ENCODE measurements around the gene SLFN12. TPM values are rescaled to one million over a fixed set of nuclear protein-coding genes. Genes with fewer than 3 reads are reported as not detected.

The SLFN12 gene
- total and polyA plus RNA-seq, 2 donors: 3.4 to 9.7 TPM

DNA sequence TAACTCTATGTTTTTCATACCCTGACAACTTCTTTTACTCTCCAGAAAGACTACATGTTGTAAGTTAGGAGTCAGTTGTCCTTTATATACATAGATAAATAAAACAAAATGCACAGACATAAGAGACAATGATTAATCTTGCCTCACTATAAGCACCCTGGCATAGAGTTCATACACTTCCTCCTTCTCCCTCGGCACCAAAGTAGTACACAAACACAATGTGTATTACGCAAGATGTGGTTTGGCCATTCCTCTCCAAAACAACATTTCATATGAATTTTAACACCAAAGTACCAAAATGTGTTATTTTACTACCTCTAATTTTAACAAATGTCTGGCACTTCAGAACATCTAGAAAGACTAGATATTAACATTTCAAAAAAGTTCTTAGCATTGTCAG lies 41.6 kb downstream of the SLFN12 start:
- H3K9me3 ChIP-seq (ENCODE audit: control insufficient read depth in 2 of 2, insufficient read depth in 1 of 2, low read length in 1 of 2): no peaks in the 10 kb centered on the region
- 56% methylated on average over 2 of the region's 2 CpGs for WGBS
- H3K27ac ChIP-seq (ENCODE audit: low read depth in 1 of 2, low read length in 1 of 2): no peak overlapping the region
- no peaks in the 10 kb centered on the region for H3K36me3 ChIP-seq (ENCODE audit: control insufficient read depth in 2 of 2, insufficient read depth in 2 of 2, low read length in 1 of 2)
- no peak for DNase-seq (ENCODE audit: low read depth in 6 of 9, low spot score in 9 of 9)
- H3K4me3 ChIP-seq (ENCODE audit: low read length in 2 of 2): no peak overlapping the region
- no peaks in the 10 kb centered on the region for H3K4me1 ChIP-seq (ENCODE audit: control insufficient read depth in 2 of 2, insufficient read depth in 2 of 2, low read length in 2 of 2)
- H3K27me3 ChIP-seq (ENCODE audit: control insufficient read depth in 2 of 2, insufficient read depth in 1 of 2, low read length in 1 of 2): no peaks in the 10 kb centered on the region

GRCh38 chr17:35390156-35390555 lies 42.1 kb downstream of the SLFN12 start:
- DNase-seq (ENCODE audit: low read depth in 6 of 9, low spot score in 9 of 9): no peak
- Histone ChIP-seq H3K27me3 (ENCODE audit: control insufficient read depth in 2 of 2, insufficient read depth in 1 of 2, low read length in 1 of 2) (no peaks in the 10 kb centered on the region), H3K9me3 (ENCODE audit: control insufficient read depth in 2 of 2, insufficient read depth in 1 of 2, low read length in 1 of 2) (no peaks in the 10 kb centered on the region), H3K4me3 (ENCODE audit: low read length in 2 of 2) (no peak overlapping the region), H3K4me1 (ENCODE audit: control insufficient read depth in 2 of 2, insufficient read depth in 2 of 2, low read length in 2 of 2) (no peaks in the 10 kb centered on the region), H3K27ac (ENCODE audit: low read depth in 1 of 2, low read length in 1 of 2) (no peak overlapping the region), H3K36me3 (ENCODE audit: control insufficient read depth in 2 of 2, insufficient read depth in 2 of 2, low read length in 1 of 2) (no peaks in the 10 kb centered on the region)
- WGBS: 95% methylated on average over 2 of the region's 2 CpGs

- H3K27ac ChIP-seq (ENCODE audit: low read depth in 1 of 2, low read length in 1 of 2): no peak overlapping the region
- DNase-seq (ENCODE audit: low read depth in 6 of 9, low spot score in 9 of 9): no peak
- no peaks in the 10 kb centered on the region for H3K9me3 ChIP-seq (ENCODE audit: control insufficient read depth in 2 of 2, insufficient read depth in 1 of 2, low read length in 1 of 2)
- H3K36me3 ChIP-seq (ENCODE audit: control insufficient read depth in 2 of 2, insufficient read depth in 2 of 2, low read length in 1 of 2): no peaks in the 10 kb centered on the region
- no peaks in the 10 kb centered on the region for H3K27me3 ChIP-seq (ENCODE audit: control insufficient read depth in 2 of 2, insufficient read depth in 1 of 2, low read length in 1 of 2)
- no peak overlapping the region for H3K4me3 ChIP-seq (ENCODE audit: low read length in 2 of 2)
- H3K4me1 ChIP-seq (ENCODE audit: control insufficient read depth in 2 of 2, insufficient read depth in 2 of 2, low read length in 2 of 2): no peaks in the 10 kb centered on the region
These were observed 44.8 kb downstream of the SLFN12 start for GRCh38 chr17:35387496-35387895.

- H3K4me1 ChIP-seq (ENCODE audit: control insufficient read depth in 2 of 2, insufficient read depth in 2 of 2, low read length in 2 of 2): no peaks in the 10 kb centered on the region
- no peak overlapping the region for H3K27ac ChIP-seq (ENCODE audit: low read depth in 1 of 2, low read length in 1 of 2)
- WGBS: 97% methylated on average over 3 of the region's 3 CpGs
These were observed 54.6 kb downstream of the SLFN12 start for GRCh38 chr17:35377706-35378105.

GRCh38 chr17:35377068-35377467 lies 55.2 kb downstream of the SLFN12 start:
- no peaks in the 10 kb centered on the region for H3K4me1 ChIP-seq (ENCODE audit: control insufficient read depth in 2 of 2, insufficient read depth in 2 of 2, low read length in 2 of 2)
- peaks cover 0 to 10% of the 10 kb centered on the region in 2 donors for H3K27me3 ChIP-seq (ENCODE audit: control insufficient read depth in 2 of 2, insufficient read depth in 1 of 2, low read length in 1 of 2)
- H3K9me3 ChIP-seq (ENCODE audit: control insufficient read depth in 2 of 2, insufficient read depth in 1 of 2, low read length in 1 of 2): no peaks in the 10 kb centered on the region
- WGBS: 100% methylated on average over 2 of the region's 2 CpGs
- no peak for DNase-seq (ENCODE audit: low read depth in 6 of 9, low spot score in 9 of 9)
- H3K36me3 ChIP-seq (ENCODE audit: control insufficient read depth in 2 of 2, insufficient read depth in 2 of 2, low read length in 1 of 2): no peaks in the 10 kb centered on the region
- H3K4me3 ChIP-seq (ENCODE audit: low read length in 2 of 2): no peak overlapping the region
- no peak overlapping the region for H3K27ac ChIP-seq (ENCODE audit: low read depth in 1 of 2, low read length in 1 of 2)

More at GRCh38 chr17:35377706-35378105, 54.6 kb downstream of the SLFN12 start:
- no peak overlapping the region for H3K4me3 ChIP-seq (ENCODE audit: low read length in 2 of 2)
- H3K36me3 ChIP-seq (ENCODE audit: control insufficient read depth in 2 of 2, insufficient read depth in 2 of 2, low read length in 1 of 2): no peaks in the 10 kb centered on the region
- no peak for DNase-seq (ENCODE audit: low read depth in 6 of 9, low spot score in 9 of 9)
- H3K9me3 ChIP-seq (ENCODE audit: control insufficient read depth in 2 of 2, insufficient read depth in 1 of 2, low read length in 1 of 2): no peaks in the 10 kb centered on the region
- peaks cover 0 to 10% of the 10 kb centered on the region in 2 donors for H3K27me3 ChIP-seq (ENCODE audit: control insufficient read depth in 2 of 2, insufficient read depth in 1 of 2, low read length in 1 of 2)

DNA sequence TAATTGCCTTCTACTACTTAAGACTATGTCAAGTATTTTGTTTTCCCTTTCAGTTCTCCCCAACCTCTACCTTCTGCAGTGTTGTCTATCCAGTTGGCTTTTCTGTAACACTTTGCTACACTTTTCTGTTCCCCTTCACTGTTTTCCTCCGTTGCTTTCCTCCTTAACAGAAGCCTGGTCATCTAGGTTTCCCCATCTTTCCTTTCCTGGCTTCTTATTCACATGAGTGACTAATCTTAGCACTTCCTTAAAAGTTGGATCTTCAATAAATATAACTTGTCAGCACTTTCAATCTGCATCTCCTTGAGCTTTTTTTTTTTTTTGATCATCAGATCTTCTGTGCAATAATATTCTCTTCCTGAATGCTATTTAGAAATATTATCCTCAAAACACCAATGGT lies 56.1 kb downstream of the SLFN12 start:
- Histone ChIP-seq H3K36me3 (ENCODE audit: control insufficient read depth in 2 of 2, insufficient read depth in 2 of 2, low read length in 1 of 2) (no peaks in the 10 kb centered on the region), H3K9me3 (ENCODE audit: control insufficient read depth in 2 of 2, insufficient read depth in 1 of 2, low read length in 1 of 2) (no peaks in the 10 kb centered on the region), H3K4me3 (ENCODE audit: low read length in 2 of 2) (no peak overlapping the region), H3K4me1 (ENCODE audit: control insufficient read depth in 2 of 2, insufficient read depth in 2 of 2, low read length in 2 of 2) (no peaks in the 10 kb centered on the region), H3K27ac (ENCODE audit: low read depth in 1 of 2, low read length in 1 of 2) (no peak overlapping the region), H3K27me3 (ENCODE audit: control insufficient read depth in 2 of 2, insufficient read depth in 1 of 2, low read length in 1 of 2) (peaks cover 0 to 10% of the 10 kb centered on the region in 2 donors)
- WGBS: 37% methylated on average over 1 of the region's 1 CpG
- DNase-seq (ENCODE audit: low read depth in 6 of 9, low spot score in 9 of 9): no peak

DNA sequence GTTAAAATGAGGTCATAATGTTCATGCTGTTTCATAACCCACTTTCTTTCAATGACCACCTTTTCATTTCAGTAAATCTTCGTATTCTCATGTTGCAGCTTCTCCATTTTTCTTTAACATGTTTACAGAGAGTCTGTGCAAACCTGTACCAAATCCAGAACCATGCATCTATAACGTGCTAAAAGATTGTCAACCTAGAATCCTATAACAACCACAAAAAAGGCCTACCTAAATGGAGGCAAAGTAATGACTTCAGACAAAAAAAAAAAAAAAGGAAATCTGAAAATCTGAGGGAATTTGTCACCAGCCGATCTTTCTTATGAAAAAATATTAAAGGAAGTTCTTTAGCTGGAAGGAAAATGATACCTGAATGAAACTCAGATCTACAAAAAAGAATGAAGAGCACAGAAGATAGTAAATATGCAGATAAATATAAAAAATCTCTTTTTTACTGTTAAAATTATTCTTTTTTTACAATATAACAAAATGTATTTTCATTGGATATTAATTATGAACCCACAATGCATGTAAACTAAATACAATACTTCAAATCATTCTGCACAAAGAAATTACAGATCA lies 57.4 kb downstream of the SLFN12 start:
- Histone ChIP-seq H3K27me3 (ENCODE audit: control insufficient read depth in 2 of 2, insufficient read depth in 1 of 2, low read length in 1 of 2) (peaks cover 0 to 10% of the 10 kb centered on the region in 2 donors), H3K4me1 (ENCODE audit: control insufficient read depth in 2 of 2, insufficient read depth in 2 of 2, low read length in 2 of 2) (no peaks in the 10 kb centered on the region), H3K27ac (ENCODE audit: low read depth in 1 of 2, low read length in 1 of 2) (peak overlapping the region in 1 of 2 donors; percentile 81), H3K4me3 (ENCODE audit: low read length in 2 of 2) (peak overlapping the region; percentile 64 to 76), H3K36me3 (ENCODE audit: control insufficient read depth in 2 of 2, insufficient read depth in 2 of 2, low read length in 1 of 2) (no peaks in the 10 kb centered on the region), H3K9me3 (ENCODE audit: control insufficient read depth in 2 of 2, insufficient read depth in 1 of 2, low read length in 1 of 2) (no peaks in the 10 kb centered on the region)
- WGBS: 7% methylated on average over 3 of the region's 3 CpGs
- peak in 4 of 9 donors; percentile 26 to 47 (median 36) for DNase-seq (ENCODE audit: low read depth in 6 of 9, low spot score in 9 of 9)

DNA sequence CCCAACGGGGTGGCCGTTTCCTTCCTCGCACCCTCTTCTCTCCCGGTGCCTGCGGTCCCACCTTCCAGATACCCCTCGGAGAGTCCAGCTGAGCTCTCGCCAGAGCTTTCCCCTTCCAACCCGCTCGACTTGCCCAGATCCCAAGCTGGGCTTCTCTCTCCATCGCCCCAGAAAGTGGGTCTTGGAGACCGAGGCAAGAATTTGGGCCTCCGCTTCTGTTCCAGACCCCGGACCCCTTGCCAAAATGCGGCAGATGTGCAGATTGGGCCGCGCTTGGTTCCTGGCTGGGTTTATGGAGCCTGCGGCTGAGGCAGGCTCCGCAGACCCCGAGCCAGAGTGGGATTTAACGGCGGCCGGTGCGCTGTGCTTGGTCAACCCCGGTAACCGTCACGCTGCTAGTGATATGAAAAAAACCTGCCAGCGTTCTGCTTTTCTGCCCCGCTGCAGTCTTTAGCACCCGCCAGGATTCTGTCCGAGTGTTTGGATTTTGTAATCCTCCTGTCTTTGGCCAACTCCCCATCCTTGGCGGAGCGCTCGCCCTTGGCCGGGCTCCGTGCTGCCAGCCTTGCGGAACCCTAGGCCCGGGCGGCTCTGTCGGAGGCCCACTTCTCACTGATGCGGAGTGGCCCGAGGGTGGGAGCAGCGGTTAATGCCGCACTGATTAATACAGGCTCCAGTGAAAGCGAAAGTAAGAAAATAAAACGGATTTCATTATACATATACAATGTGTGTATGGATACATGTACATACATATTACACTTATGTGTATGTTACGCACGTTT lies 58.1 kb downstream of the SLFN12 start:
- H3K4me1 ChIP-seq (ENCODE audit: control insufficient read depth in 2 of 2, insufficient read depth in 2 of 2, low read length in 2 of 2): peaks cover 2% of the 10 kb centered on the region in 2 donors
- DNase-seq (ENCODE audit: low read depth in 6 of 9, low spot score in 9 of 9): peak in 6 of 9 donors; percentile 23 to 69 (median 42)
- H3K27ac ChIP-seq (ENCODE audit: low read depth in 1 of 2, low read length in 1 of 2): peak overlapping the region; percentile 79 to 81
- peaks cover 0 to 10% of the 10 kb centered on the region in 2 donors for H3K27me3 ChIP-seq (ENCODE audit: control insufficient read depth in 2 of 2, insufficient read depth in 1 of 2, low read length in 1 of 2)
- peak overlapping the region; percentile 64 to 76 for H3K4me3 ChIP-seq (ENCODE audit: low read length in 2 of 2)
- H3K9me3 ChIP-seq (ENCODE audit: control insufficient read depth in 2 of 2, insufficient read depth in 1 of 2, low read length in 1 of 2): no peaks in the 10 kb centered on the region
- WGBS: under 1% methylated on average over 47 of the region's 47 CpGs
- H3K36me3 ChIP-seq (ENCODE audit: control insufficient read depth in 2 of 2, insufficient read depth in 2 of 2, low read length in 1 of 2): no peaks in the 10 kb centered on the region

- Histone ChIP-seq H3K27me3 (ENCODE audit: control insufficient read depth in 2 of 2, insufficient read depth in 1 of 2, low read length in 1 of 2) (peaks cover 0 to 10% of the 10 kb centered on the region in 2 donors), H3K4me3 (ENCODE audit: low read length in 2 of 2) (peak within 1 kb of the TSS; percentile 64 to 76), H3K9me3 (ENCODE audit: control insufficient read depth in 2 of 2, insufficient read depth in 1 of 2, low read length in 1 of 2) (no peaks in the 10 kb centered on the region), H3K27ac (ENCODE audit: low read depth in 1 of 2, low read length in 1 of 2) (peak within 1 kb of the TSS; percentile 79 to 81), H3K36me3 (ENCODE audit: control insufficient read depth in 2 of 2, insufficient read depth in 2 of 2, low read length in 1 of 2) (no peaks in the 10 kb centered on the region), H3K4me1 (ENCODE audit: control insufficient read depth in 2 of 2, insufficient read depth in 2 of 2, low read length in 2 of 2) (peaks cover 5 to 8% of the 10 kb centered on the region in 2 donors)
- WGBS: under 1% methylated on average over 22 of the region's 22 CpGs
- DNase-seq (ENCODE audit: low read depth in 6 of 9, low spot score in 9 of 9): peak; percentile 45 to 91 (median 78)
These were observed 58.7 kb downstream of the SLFN12 start, which contains the start of gene SLFN11 for GRCh38 chr17:35373534-35373983. Gene SLFN11 (minus strand): TSS chr17:35373621. CDS start chr17:35363807, 9,814 bp downstream.

Measured in thymus (tissue), 11 donors.